GM21786 (cell line): ENCODE results near the gene EPHB1.

Source experiments
- ATAC-seq: cut with Tn5 transposase; IDR thresholded peaks from one replicate; pipeline ENCODE4 v1.9.1; 2021; ENCODE audit not compliant: unreplicated experiment

EPHB1 gene

GRCh38 chr3:134877788-134878187, 82.7 kb downstream of the EPHB1 start:
- ATAC-seq, result no peak

DNA sequence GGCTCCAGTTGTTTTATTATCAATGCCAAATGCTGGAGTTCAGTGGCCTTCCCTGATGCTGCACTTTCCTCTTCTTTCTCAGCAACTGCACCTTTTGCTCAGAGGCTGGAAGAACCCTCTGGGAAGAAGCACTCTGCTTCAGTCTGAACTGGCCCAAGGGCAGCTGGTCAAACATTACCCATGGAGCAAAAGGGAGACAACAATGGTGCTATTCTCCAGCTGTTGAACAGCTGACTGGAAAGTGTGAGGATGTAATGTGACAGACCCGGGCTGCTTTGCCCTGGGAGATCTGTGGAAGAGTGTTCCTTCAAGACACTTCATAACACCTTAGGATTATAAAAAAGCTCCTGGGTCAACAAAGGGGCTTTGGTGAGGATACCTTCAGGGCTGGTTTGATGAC, 84.9 kb downstream of the EPHB1 start:
- no peak for ATAC-seq

- ATAC-seq, result no peak
These were observed 85.4 kb downstream of the EPHB1 start for GRCh38 chr3:134880431-134880830.

DNA sequence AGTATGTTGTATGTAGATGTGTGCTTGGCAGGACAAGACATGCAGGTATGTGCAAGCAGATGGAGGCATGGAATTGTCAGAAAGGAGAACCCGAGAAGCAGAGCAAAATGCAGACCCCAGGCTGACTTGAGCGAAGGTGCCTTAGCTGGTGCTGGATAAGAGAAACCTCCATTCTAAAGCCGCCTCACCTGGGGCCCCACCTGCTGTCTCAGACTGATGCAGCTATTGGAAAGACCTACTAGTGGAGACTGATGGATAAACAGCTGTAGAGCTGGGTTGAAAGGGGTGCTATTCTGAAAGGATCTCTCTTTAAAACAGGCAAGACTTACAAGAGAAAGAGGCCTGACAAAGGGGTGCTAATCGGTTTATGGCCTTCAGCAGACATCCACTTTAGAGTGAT, 86.2 kb downstream of the EPHB1 start:
- ATAC-seq, result no peak

GRCh38 chr3:134883697-134884385, 88.8 kb downstream of the EPHB1 start:
- ATAC-seq, result no peak

GRCh38 chr3:134885877-134886621, 91.0 kb downstream of the EPHB1 start:
- peak; percentile 97 for ATAC-seq

DNA sequence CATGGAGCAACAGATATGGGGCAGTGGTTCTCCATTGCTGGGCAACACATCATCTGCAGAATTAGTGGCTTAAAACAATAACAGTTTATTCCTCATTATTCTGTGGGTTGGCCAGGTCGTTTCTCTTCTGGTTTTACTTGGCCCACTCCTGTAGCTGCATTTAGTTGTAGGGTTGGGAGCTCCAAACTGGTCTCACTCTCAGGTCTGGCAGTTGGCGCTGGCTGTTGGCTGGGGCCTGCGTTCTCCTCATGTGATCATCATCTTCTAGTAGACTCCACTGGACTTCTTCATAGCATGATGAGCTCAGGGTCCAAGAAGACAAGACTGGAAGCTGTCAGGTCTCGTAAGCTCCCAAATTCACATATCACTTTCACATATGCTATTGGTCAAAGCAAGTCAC, 91.9 kb downstream of the EPHB1 start:
- ATAC-seq, result no peak

- no peak for ATAC-seq
These were observed 92.5 kb downstream of the EPHB1 start for GRCh38 chr3:134887536-134887935.

DNA sequence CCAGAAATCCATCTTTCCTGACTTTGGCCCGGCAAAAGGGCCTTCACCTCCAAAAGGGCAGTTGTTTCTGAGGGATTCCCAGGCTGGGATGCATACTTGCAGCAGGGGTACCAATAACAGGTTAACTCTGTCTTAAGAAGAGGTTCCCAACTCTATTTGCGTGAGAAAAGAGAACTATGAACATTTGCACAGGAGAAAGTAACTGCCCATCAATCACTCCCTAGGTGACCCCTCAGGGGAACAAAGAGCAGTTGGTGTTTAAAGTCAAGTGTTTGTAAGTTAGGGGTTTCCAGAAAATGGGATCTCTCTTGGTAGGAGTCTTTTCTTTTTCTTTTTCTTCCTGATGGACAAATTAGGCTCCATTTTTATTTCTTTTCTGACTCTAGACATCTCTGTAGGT, 97.3 kb downstream of the EPHB1 start:
- no peak for ATAC-seq

GRCh38 chr3:134892761-134893160, 97.7 kb downstream of the EPHB1 start:
- ATAC-seq, result no peak

DNA sequence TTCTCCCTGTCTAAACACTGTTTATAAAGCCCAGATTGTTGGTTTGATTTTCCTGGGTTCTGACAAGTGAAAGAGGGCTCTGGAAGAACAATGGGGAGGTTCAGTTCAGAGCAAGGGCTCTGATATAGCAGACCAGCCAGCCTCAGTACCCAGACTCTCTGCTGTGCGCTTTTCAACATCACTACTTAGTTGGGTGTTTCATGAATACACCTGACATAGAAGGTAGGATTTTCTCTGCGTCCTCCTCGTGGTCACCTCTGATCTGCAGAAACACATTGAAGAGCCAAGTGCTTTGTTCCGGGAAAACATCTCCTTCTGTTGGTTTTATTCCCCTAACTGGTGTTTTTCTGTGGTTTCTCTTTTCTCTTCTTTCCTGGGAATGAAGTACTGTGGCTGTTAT, 99.5 kb downstream of the EPHB1 start:
- no peak for ATAC-seq

DNA sequence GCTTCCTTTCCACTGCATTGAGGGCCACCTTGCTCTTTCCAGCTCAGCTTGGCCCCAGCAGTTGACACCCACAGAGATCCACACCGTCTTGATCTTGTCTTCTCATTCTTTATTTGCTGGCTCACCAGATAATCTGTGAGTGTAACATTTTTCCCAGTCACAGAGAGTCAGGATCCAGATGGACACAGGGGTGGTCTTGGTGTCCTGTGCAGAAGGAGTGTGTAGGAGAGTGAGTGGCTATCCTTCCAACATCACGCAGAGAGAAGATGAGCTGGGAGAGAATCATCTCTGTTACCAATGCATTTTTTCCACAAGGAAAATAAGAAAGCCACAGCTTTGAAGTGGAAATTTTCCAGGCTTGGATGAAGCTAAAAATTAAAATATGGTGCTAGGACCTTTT, 100.1 kb downstream of the EPHB1 start:
- ATAC-seq, result no peak

DNA sequence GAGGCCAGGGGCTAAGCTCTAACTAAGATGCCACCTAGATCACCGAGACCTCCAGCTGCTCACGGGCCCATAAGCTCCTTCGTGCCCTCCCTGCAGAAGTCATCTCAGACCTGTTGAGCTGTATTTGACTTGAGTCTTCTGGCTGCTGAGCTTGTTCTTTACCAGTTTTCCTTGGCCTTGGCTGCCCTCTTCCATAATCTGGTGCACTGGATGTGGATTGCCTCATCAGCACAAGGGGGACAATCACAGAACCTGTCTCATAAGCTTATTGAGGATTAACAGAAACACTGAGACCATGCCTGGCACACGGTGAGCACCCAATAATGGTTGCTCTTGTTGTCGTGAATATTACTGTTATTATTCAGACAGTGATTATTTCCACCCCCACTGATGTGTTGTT, 101.1 kb downstream of the EPHB1 start:
- no peak for ATAC-seq

GRCh38 chr3:134896696-134897095, 101.6 kb downstream of the EPHB1 start:
- no peak for ATAC-seq

GRCh38 chr3:134897391-134898141, 102.5 kb downstream of the EPHB1 start:
- ATAC-seq, result no peak

DNA sequence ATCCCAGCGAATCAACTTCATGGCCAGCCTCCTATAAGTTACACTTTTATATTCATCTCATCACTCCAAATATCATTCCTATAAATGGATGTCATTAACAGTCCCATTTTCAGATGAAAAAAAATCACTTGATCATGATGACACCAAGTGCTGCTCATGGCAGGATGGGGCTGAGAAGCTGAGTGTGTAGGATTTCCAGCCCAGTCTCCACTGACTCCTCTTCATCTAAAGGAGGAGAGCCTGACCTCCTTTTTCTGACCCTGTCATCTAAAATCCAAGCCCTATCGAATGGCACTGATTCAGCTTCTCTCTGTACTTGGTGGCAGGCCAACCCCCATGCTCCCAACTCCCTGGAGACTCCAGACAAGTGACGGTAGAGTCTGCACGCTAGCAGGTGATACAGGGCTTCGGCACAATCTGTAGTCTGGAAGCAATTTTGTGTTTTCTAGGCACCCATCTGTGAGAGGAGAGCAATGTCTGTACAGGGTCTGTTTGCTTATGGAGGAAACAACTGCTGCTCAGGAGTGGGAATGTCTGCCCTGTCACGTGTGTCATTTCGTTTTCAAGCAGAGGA, 103.2 kb downstream of the EPHB1 start:
- ATAC-seq, result no peak

DNA sequence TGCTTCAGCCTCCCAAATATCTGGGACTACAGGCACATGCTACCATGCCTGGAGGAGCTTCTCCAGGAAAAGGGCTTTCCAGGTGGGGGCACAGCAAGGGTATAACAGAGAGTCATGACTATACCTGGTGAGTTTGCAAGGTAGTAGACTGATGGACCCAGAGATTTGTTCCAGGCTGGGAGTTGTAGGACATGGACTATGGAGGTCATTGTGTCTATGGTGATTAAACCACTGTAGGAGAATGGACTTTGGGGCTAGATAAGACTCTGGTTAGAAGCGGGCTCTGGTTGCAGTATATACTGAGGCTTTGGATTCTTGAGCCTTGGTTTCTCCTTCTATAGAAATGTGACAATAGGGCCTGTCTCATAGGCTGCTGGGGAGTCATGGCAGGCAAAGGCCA, 104.7 kb downstream of the EPHB1 start:
- ATAC-seq, result no peak

DNA sequence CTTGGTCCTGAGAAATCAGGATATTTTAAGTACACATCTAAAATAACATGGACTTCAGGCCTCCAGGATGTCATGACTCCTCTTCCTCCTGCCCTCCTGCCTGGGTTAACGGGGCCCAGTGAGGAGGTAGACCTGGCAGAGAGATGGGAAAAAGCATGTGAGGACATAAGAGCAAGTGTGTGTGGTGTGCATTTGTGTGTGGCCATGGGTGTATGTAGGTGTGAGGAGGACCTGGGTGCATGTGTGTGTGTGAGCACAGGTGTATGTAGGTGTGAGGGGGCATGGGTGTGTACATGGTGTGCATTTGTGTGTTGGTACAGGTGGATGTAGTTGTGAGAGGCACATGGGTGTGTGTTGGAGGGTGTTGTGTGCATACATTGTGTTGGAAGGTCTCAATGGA, 105.4 kb downstream of the EPHB1 start:
- no peak for ATAC-seq

- ATAC-seq, result no peak
These were observed 106.4 kb downstream of the EPHB1 start for GRCh38 chr3:134901461-134901860.

DNA sequence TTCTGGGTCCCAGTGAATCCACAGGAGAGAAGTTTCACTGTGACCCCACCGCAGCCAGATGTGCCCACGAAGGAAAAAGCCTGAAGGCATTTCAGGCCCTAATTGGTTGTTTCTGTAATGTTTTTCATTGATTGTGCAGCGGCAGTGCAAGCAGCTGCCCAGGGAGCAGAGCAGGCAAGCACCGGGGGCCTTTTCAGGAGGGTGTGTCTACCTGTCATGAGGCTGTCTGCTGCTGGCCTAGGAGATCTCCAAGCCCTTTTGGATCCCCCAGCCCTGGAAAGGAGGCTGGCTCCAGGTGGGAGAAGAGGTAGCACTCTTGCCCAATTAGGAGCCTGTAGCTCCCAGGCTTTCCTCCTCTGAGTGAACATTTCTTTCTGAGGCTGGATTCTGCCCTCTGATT, 108.8 kb downstream of the EPHB1 start:
- ATAC-seq, result peak; percentile 19

- ATAC-seq, result peak; percentile 93
These were observed 109.2 kb downstream of the EPHB1 start for GRCh38 chr3:134904241-134904771.
